ENCODE data around the gene CTSA.
"Not testable (repeated sequence)": the region's sequence is repeated elsewhere in the genome, so short reads cannot be mapped to it uniquely, and the experiment has no call there.

The CTSA gene

DNA sequence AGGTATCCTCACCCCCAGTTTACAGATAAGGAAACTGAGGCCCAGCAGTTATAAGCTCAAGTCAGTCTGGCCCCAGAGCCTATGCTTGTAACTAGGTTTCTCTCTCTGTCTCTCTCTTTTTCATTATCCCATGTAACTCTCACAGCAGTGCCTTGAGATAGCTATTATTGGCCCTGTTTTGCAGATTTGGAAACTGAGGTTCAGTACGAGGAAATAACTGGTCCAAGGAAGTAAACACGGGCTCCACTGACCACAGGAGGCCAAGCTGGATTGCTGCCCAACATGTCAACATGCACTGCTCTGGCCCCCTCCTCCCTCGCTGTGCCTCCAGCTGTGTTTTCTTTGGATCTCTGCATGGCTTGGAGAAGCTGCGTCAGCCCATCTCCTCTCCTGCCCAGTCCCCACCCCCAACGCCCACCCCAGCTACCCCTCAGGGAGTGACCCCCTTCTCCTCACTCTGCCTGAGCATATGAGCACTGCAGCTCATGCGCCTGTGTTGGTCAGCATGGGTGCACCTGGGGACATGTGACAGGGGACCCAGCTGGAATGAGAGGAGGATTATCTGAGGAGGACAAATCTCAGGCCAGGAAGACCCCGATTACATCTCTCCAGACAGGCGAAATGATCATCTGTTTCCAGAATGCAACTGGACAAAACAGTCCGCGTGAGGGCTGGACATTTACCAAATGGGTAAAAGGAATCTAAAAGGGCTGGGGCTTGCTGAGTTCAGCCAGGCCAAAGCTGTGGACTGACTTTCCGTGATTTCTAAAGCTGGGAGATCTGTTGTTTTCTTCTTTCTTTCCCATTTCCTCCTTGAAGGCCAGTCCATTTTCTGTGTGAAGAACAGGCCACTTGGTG lies 28.6 kb downstream of the CTSA start:
- no peak for DNase-seq

DNA sequence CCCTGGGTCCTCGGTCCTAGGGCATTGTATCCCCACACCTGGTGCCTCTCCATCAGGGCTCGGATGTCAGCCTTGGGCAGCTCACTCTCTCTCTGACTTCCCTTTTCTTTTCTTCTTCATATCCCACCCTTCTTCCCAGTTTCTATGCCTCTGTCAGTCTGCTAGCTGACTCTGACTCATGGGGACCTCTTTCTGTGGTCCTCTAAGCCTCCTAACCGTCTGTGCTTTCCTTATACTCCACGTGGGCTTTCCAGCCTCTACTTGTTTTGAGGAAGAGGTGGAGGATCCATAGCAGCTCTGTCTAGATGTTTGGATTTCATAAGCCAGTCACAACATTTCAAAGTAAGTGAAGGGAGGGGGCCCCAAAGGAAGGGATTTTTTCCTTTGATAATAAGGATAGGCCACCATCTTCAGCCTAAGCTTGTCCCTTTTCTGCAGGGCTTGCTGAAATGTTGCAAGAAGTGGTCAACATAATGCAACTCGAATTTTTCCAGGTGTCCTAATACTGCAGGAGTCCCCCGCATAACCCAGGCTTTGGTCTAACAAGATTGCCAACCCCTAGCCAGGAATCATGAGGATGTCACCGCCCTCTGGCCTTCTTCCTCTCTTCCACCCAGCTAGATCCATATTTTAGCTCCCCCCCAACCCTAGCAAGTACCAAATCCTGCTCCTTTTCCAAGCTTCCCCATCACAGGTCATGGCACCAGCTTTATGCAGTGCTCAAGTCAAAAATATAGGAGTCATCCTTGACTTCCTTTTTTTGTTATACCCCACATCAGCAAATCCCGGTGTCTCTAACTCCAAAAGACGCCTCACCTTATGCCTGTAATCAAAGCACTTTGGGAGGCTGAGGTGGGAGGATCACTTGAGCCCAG lies 29.6 kb downstream of the CTSA start:
- DNase-seq: no peak

DNA sequence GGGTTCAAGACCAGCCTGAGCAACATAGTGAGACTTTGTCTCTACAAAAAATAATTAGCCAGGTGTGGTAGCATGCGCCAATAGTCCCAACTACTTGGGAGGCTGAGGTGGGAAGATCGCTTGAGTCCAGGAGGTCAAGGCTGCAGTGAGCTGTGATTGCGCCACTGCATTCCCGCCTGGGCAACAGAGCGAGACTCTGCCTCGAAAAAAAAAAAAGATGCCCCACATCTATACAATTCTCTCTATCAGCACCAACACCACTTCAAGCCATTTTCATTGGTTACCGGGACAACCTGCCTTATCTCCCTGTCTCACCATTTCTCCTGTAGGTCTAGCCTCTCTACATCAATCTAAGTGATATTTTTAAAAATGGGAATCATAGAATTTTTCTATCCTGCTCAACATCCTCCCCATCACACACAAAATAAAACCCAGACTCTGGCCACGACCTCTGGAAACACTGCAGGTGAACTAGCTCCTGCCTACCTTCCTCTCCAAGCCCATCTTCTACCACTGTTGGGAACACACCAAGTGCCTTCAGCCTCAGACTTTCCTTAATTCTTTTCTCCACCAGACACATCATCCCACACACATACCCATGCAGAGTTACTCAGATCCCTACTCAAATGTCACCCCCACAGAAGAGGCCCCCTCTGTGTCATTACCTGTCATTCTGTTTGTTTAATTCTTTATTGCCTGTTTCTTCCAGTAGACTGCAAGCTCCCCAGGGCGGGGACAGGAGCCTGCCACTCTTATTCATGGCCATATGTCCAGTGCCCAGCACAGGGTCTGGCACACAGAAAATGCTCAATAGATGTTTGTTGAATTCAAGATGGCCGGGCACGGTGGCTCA lies 30.4 kb downstream of the CTSA start:
- no peak for DNase-seq

DNA sequence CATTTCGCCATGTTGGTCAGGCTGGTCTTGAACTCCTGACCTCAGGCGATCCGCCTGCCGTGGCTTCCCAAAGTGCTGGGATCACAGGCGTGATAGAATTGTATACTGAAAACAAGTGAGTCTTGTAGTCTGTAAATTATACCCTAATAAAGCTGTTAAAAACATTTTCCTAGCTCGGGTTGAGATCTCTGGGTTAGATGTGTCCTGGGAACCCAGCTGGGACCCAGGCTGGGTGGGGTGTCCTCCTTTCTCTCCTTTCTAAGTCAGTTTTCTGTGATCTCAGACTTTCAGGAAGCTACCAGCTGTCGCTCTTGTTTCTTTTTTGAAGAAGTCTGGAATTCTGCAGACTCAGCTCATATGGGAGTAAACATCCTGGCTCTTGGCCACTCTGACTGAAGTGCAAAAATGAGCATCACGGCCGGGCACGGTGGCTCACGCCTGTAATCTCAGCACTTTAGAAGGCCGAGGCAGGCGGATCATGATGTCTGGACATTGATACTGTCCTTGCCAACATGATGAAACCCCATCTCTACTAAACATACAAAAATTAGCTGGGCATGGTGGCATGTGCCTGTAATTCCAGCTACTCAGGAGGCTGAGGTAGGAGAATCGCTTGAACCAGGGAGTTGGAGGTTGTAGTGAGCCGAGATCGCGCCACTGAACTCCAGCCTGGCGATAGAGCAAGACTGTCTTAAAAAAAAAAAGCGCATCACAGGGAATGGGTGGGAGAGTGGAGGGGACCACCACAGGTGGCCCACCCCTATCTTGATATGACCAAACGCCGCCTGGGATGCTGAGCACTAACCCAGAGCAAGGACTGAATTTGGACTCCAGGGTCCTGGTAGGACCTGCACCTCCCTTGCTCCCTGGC lies 33.5 kb downstream of the CTSA start:
- no peak for DNase-seq

DNA sequence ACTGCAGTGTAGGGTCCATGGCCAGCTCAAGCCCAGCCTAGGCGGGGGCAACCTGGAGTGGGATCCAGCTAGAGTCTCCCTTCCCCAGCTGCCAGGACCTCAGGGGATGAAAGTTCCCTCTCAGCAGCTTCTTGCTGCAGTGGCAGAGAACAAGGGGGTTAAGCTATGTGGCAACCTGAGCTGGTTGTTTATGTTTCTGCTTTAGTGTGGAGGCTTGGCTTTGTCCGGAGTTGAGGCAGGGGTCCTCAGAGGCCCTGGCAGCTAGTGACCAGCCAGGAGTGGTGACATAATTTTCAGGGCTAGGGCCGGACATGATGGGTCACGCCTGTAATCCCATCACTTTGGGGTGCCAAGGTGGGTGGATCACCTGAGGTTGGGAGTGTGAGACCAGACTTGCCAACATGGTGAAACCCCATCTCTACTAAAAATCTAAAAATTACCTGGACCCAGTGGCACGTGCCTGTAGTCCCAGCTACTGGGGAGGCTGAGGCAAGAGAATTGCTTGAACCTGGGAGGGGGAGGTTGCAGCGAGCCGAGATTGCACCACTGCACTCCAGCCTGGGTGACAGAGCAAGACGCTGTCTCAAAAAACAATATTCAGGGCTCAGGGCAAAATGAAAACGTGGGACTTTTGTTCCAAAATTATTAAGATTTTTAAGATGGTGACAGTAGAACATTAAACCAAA lies 34.8 kb downstream of the CTSA start:
- DNase-seq: no peak

DNA sequence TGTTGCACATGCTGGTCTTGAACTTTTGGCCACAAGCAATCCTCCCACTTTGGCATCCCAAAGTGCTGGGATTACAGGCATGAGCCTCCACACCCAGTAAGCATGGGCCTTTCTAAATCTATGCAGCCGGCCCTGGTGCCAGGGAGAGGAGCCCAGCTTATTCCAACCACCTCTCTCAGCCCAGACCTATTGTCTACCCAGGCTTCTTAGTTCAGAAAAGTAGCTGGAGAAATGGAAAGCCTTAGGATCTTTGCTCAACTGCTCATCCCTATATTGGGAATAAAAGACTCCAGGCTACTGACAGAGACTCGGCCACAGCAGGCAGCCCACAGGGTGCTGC lies 35.6 kb downstream of the CTSA start:
- no peak for DNase-seq

DNA sequence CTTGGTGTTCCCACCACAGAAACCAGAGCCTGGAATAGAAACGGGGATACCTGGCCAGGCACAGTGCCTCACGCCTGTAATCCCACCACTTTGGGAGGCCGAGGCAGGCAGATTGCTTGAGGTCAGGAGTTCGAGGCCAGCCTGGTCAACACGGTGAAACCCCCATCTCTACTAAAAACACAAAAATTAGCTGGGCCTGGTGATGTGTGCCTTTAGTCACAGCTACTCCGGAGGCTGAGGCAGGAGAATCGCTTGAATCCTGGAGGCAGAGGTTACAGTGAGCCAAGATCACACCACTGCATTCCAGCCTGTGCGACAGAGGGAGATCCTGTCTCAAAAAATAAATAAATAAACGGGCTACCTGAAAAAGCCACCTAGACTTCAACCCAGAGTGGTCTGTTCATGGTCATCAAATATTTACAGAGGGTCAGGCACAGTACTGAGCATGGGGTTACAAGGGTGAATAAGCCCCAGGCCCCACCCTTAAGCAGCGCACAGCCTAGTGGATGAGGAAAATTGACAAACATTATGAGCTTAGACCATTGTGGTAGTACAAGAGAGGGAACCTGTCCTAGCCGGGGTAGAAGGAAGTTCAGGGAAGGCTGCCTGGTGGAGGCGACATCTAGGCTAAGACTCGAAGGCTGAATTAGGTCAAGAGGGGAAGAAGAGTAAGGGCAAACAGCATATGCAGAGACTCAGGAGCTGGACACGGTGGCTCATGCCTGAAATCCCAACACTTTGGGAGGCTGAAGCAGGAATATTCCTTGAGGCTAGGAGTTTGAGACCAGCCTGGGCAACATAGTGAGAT lies 36.1 kb downstream of the CTSA start:
- DNase-seq: no peak

DNA sequence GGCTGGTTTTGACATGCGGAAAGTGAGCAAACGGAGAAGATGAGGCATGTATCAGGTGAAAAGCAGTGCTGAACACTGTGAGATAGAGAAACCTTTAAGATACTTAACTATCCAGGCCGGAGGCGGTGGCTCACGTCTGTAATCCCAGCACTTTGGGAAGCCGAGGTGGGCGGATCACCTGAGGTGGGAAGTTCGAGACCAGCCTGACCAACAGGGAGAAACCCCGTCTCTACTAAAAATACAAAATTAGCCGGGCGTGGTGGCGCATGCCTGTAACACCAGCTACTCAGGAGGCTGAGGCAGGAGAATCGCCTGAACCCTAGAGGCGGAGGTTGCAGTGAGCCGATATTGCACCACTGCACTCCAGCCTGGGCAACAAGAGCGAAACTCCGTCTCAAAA lies 40.5 kb downstream of the CTSA start:
- DNase-seq: not testable (repeated sequence)

DNA sequence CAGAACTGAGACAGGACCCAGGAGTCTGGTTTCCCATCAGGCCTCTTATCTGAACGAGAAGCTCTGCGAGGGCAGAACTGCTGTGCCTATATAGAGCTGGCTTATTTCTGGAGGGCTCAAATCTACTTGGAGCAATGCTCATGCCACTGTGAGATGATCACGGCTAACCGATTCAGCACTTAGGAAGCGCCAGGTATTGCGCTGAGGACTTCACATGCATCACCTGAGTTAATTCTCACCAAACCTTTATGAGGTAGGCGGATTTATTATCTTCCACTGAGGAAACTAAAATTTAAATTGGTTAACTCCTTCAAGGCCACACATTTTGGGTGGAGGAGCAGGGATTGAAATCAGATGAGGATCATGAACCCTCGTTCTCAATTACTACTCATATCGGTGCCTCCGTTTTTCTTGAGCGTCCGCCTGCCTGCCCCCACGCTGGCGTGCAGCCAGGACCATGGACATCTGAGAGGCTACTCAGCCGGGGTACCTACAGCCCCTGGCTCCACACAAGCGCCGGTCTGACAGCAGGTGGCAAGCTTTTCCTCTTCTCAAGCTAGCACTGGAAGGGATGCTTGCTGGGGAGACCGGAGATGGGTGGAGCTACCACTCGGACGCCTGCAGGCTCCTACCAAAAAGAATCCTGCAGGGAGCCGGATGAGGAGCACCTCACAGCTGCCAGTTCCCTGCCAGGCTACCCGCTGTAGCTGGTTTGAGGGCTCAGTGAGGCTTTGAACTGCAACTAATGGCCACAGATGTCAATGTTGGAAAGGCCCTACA lies 42.3 kb downstream of the CTSA start:
- peak; percentile 87 for DNase-seq

DNA sequence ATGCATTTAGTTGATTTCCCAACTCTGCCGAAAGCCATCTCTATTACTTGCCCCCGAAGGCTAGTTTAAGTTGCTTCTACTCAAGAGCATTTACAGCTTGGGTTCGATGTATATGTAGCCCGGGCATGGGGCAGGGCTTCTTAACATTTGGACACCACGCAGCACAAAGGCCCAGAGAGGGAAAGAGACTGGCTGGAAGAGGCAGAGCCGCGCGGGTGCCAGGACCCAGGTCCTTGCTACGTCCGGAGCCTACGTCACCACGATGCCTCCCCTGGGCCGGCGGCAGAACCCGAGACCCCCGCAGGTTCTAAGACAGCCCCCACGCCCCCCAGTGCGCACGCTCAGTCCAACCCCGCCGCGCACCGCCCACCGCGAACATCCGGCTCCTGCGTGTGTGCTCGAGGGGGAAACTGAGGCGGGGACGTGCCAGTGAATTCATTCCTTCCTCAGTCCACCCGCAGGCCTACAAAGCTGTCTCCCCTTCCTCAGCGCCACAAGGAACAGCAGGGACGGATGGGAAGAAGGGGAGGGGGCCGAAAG lies 43.0 kb downstream of the CTSA start:
- peak; percentile 69 for DNase-seq

DNA sequence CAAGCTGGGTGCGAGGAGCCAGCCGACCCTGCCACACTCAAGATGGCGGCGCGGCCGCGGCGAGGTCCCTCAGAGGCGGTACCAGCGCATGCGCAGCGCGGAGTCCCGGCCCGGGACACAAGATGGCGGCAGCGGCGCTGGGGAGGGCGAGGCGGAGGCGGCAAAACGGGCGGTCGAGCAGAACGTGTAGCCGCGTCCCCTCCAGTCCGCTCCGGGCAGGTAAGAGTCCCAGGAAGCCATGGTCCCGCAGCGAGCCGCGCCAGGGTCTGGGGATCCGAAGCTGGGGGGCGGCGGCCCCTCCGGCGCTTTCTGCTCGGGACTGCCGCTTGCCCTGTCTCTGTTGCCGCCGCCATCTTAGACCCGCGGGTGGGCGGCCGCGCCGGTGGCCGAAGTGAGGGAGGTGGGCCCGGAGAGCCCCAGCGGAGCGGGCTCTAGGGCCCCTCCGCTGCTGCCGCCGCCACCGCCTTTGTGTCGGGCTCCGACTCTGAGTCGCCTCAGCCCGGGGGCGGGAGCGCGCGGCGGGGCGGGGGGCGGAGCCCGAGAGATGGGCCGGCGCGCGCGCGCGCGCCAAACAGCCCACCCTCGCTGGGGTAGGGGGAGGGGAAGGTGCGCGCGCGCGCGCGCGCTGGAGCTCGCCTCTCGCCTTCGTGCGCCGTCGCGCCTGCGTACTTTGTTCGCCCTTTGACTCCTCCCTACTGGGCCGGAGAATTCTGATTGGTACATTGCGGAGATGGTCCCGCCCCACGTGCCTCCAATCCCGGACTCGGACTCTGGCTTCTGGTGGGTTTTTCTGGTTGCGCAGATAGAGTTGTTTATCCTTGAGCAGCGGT lies 43.7 kb downstream of the CTSA start, which contains the start of gene PCIF1:
TSS of gene PCIF1 (plus strand) at position 98 of the 830 bp plus-strand sequence. CDS start 4,317 bp downstream, outside the sequence.
- peak; percentile 98 for DNase-seq

DNA sequence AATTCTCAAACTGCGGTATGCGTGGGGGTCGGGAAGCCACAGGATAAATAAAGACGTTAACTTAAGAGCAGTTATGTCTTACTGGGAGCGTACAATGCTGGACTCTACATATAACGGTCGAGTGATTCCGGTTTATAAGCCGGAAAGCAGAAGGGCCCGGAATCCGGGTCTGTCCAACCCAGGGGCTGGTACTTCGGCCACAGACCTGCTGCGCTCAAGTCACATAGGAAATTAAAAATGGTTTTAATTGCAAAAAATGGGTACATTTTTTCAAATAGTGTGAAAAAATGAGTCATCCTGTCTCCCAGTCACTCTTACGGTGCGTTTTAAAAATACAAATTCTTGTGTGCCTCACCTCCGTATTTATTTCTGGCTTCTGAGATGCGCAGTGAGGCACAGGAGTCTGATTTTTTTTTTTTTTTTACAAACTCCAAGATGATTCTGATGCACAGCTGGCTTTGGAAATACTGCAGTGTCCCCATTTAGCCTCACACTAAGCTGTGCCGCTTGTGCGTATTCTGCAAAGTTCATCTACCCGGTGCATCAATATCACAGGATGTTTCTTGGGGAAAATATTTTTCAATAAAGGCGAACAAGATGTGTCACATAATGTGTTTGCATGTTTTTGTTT lies 44.4 kb downstream of the CTSA start:
- DNase-seq: no peak

DNA sequence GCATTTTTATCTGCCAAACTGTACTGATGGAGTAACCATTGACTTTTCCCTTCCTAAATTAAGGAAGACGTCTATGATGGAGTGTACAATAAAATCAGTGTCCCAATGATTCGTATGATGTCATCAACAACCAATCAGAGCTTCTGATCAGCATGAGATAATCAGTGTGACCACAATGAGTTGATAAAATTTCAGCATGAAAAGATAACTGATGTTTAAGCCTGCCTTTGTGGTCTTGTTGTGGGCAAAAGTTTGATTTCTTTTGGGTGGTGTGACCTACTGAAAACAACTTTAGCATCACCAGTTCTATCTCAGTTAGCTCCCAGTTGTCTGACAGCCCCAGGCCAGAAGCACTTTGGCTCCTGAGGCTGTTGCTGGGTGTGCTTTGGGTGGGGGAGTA lies 46.6 kb downstream of the CTSA start:
- DNase-seq: peak; percentile 50

DNA sequence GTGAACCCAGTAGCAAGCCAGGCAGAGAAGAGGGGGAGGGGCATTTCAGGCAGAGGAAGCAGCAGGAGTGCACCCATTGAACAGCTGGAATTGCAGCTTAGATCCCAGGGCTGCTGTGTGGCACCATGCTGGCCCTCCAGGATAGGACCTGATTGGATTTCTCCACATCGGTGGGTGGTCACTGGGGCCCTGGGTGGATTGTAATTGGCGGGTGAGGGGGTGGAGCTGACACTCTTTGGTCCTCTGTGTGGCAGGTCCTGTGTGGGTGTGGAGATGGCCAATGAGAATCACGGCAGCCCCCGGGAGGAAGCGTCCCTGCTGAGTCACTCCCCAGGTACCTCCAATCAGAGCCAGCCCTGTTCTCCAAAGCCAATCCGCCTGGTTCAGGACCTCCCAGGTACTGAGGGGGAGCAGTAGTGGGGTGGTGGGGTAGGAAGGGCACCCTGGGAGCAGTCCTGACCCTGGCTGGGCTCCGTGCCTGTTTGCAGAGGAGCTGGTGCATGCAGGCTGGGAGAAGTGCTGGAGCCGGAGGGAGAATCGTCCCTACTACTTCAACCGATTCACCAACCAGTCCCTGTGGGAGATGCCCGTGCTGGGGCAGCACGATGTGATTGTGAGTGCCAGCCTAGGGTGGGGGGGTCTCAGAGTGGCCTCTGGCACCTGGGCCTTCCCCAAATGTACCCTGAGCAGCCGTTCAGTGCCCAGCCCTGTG lies 47.7 kb downstream of the CTSA start:
- no peak for DNase-seq

DNA sequence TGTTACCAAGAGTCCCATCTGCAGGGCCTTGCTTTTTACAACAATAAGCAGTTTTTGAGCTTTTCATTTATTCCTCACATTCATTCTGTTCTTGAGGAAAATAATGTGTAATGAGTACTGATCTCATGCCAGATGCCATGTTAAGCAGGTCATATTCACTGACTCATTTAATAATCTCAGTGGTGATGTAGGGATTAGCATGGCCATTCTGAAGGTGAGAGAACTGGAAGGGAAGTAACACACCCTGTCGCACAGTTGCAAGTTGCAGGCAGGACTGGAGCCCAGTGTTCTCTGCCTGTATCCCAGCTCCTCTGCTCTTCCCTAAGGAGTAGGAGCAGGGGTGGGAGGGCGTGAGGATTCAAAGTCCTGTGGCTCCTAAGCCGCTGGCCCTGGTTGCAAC lies 48.9 kb downstream of the CTSA start:
- DNase-seq: no peak

DNA sequence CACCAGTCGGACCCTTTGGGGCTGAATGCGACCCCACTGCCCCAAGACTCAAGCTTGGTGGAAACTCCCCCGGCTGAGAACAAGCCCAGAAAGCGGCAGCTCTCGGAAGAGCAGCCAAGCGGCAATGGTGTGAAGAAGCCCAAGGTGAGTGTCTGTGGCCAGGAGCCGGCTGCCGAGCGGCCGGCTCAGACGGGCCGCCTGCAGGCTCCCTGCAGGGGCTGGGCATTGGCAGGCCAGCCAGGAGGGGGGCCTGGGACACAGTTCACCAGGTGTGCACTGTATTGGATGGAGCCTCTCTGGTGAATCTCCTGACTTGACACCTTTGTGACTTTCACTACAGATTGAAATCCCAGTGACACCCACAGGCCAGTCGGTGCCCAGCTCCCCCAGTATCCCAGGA lies 49.3 kb downstream of the CTSA start:
- DNase-seq: no peak

DNA sequence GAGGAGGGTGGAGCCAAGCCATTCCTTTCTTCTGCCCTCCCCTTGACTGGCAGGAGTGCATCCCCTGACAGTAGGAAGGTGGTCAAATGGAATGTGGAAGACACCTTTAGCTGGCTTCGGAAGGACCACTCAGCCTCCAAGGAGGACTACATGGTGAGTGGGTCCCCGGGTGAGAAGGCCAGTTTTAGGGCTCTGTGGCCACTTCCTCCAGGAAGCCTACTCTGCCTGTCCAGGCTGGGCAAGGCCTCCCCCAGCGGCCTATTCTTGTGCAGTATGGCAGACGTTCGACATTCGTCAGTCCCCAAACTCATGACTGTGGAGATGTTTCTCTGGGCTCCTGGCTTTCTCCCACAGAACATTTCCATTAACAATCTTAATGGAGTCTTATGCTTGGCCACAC lies 52.5 kb downstream of the CTSA start:
- no peak for DNase-seq
